Upper lobe of left lung (tissue), 4 donors: ENCODE data around the gene SETDB2.

ENCODE experiments used
- CTCF ChIP-seq, 6 experiments: fragments of 450-650 bp in 4 of 6; fragments of 200-600 bp in 2 of 6; sonication (generic) in 2 of 6; IDR thresholded peaks; one replicate each; pipeline ENCODE4 v1.5.1; 2016 to 2019; ENCODE audit warnings: antibody characterized with exemption in 6 of 6
- EP300 ChIP-seq, 4 donors: sonication (generic); formaldehyde crosslinking; IDR thresholded peaks; one replicate each; pipeline ENCODE4 v1.5.1; 2017; ENCODE audit warnings: antibody characterized with exemption in 4 of 4, control low read depth in 2 of 4
- POLR2A ChIP-seq, 4 donors: fragments of 450-650 bp; IDR thresholded peaks; one replicate each; pipeline ENCODE4 v1.5.1; 2016 to 2017; ENCODE audit warnings: antibody characterized with exemption in 4 of 4, mild to moderate bottlenecking in 2 of 4
- POLR2AphosphoS5 ChIP-seq, 2 donors: sonication (generic); formaldehyde crosslinking; IDR thresholded peaks; one replicate each; pipeline ENCODE4 v1.5.1; 2017; ENCODE audit warnings: antibody characterized with exemption in 2 of 2

DNA sequence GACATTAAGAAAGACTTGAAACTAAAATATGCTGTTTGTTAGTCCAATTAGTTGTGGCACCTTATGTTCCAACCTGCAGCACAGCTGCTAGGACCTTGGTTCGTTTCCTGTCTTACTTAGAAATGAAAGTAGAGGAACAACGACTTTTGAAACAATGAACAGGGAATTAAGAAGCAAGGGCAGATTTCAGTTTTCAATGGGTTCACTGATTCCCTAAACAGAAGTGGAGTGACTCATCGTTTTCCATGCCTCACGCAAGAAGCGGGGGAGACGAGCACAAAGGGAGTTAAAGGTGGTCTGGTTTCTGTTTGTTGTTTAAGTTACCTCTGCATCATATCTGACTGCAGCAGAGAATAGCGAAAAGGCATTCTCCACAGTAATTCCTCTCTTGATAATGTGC, 96.5 kb downstream of the SETDB2 start:
- TF ChIP-seq CTCF (IDR thresholded peaks at IDR 0.05) (no peak), POLR2A (IDR thresholded peaks at IDR 0.05) (no peak), POLR2AphosphoS5 (IDR thresholded peaks at IDR 0.05) (no peak), EP300 (IDR thresholded peaks at IDR 0.05) (no peak)
